A673 (cell line): ENCODE results near the gene TNFSF4.

ENCODE experiments used
- CTCF ChIP-seq: fragments of 300-800, 200-600 bp; sonication (generic); conservative IDR thresholded peaks from 2 replicates; pipeline ENCODE4 v1.5.1; 2017; ENCODE audit warnings: low read depth, mild to moderate bottlenecking, antibody characterized with exemption, low read length, moderate library complexity, mixed read lengths
- EZH2 ChIP-seq: fragments of 200-600 bp; sonication (generic); IDR thresholded peaks from 2 replicates; pipeline ENCODE4 v1.6.1; 2017; ENCODE audit warnings: borderline replicate concordance, low read depth, mild to moderate bottlenecking, mixed read lengths, antibody characterized with exemption, low read length; ENCODE audit not compliant: poor library complexity, severe bottlenecking

DNA sequence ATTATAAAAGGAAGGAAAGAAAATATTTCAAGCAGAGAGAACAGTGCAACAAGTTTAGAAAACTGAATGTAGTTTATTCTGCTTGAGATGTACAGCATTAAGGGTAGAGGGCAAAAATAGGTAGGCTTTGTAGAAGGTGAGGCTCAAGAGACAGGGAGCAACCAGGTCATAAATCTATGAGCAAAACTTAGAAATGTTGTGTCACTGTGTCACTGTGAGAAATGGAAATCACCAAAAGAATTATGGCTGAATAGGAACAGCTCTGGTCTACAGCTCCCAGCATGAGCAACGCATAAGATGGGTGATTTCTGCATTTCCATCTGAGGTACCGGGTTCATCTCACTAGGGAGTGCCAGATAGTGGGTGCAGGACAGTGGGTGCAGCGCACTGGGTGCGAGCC, 53.6 kb downstream of the TNFSF4 start:
- TF ChIP-seq CTCF (no peak), EZH2 (no peak)
